NCI-H510A treated with DMSO at 0.1 percent for 48 hours (cell line): Measurements from ENCODE around the gene SH3BP2.
A peak's percentile ranks its signal among the peaks of the same experiment; 100 is the strongest.

Experiments used
- DNase-seq: peaks from one replicate; lab custom pipeline; 2025; lab: John Stamatoyannopoulos, UW

SH3BP2 gene

DNA sequence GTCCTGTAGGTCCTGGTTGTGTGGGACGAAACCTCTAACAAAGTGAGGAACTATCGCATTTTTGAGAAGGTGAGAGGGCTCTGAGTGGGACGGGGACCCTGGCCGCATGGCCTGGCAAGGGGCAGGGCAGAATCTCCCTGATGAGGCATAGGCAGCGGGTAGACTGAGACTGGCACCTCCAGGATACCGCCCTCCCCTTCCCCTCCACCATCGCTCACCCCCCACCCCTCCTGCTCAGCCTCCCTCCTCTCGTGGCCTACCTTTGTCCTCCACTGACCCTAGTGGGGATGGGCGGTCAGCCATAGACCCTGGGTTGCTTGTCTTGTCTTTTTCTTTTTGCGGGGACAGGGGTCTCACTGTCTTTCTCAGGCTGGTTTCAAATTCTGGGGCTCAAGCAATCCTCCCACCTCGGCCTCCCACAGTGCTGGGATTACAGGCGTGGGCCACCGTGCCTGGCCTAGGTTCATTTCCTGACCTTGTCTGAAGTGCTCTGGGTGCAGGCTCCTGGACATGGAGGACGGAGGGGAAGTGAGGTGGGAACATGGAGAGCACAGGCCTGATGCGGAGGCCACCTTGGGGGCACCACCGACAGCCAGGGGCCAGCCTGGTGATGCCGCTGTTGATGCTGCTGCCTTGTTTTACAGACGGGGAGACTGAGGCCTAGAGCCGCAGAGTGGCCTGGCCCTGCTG, 40.2 kb downstream of the SH3BP2 start:
- DNase-seq: no peak

GRCh38 chr4:2833671-2834000, 40.8 kb downstream of the SH3BP2 start:
- DNase-seq: no peak

GRCh38 chr4:2834001-2834921, 41.4 kb downstream of the SH3BP2 start:
- no peak for DNase-seq

DNA sequence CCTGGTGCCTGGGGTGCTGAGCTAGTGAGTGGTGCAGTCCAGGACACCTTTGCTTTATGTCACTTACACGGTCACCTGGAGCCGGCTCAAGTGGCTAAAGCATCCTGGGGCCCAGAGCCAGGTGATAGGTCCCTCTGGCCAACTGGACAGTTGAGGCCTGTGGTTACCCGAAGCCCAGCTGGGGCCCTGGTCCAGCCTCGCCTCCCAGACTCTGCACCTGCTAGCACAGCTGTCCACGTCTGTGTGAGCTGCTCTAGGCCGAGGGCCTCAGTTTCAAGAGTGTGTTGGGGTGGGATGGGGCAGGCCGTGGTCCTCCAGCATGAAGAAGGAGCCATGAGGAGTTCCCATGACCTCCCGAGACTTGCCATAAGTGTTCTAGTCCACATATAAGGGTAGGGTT, 43.1 kb downstream of the SH3BP2 start:
- DNase-seq: no peak

DNA sequence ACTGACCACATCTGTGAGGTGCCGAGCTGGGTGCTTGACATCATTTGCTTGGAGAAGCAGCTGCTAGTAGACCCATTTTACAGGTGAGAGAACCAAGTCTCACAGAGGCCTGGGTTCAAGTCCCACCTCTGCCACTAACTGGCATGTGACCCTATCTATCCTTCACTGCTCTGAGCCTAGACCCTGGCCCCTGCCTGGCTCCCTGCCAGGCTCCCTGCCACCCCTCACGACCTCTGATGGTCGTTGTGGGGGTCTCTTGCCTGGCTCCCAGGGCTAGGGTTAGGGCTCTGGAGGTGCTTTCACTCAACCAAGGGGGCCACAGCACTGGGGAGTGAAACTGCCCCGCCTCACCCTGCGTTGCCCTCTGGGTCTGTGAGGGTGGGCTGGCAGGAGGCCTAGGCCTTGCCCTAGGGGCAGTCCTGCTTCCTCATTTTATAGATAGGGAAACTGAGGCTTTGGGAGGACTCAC, 43.5 kb downstream of the SH3BP2 start:
- DNase-seq: no peak

- no peak for DNase-seq
These were observed 44.4 kb downstream of the SH3BP2 start for GRCh38 chr4:2837110-2837903.

GRCh38 chr4:2837904-2838496, 45.1 kb downstream of the SH3BP2 start:
- no peak for DNase-seq

- DNase-seq: no peak
These were observed 46.2 kb downstream of the SH3BP2 start for GRCh38 chr4:2839060-2839459.

GRCh38 chr4:2842687-2843262, 49.9 kb downstream of the SH3BP2 start:
- DNase-seq: no peak

- DNase-seq: peak; percentile 66
These were observed 50.5 kb downstream of the SH3BP2 start, which contains the start of gene ADD1 for GRCh38 chr4:2843263-2843940. Gene ADD1, plus strand, starts transcription at chr4:2843844. Its CDS starts 32,072 bp downstream, at chr4:2875916.

DNA sequence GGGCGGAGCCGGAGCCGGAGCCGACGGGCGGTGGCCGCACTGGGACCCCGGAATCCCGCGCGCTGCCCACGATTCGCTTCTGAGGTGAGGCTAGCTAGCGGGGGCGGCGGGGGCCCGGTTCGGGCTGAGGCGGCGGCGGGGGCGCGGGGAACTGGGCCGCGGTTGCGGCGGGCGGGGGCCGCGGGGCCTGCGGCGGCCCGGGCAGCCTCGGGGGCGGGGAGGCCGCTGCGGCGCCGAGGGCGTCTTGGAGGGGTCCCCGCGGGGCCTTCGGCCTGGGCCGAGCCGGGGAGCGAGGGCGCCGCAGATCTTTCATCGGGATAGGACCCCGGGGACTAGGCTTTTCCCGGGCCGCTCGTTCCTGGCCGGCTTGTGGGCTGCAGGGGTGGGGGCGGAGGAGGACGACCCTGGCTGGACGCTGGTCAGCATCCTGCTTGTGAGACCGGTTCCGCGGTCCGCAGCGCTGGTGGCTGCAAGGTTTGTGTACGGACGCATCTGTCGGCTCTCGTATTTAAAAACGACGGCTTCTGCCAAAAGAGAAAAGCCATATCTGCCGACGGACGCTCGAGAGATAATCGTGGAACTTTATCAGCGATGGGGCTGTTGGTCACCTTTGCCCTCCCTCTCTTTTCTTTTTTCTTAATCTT, 51.2 kb downstream of the SH3BP2 start:
- no peak for DNase-seq

- DNase-seq: no peak
These were observed 53.3 kb downstream of the SH3BP2 start for GRCh38 chr4:2846172-2846571.

DNA sequence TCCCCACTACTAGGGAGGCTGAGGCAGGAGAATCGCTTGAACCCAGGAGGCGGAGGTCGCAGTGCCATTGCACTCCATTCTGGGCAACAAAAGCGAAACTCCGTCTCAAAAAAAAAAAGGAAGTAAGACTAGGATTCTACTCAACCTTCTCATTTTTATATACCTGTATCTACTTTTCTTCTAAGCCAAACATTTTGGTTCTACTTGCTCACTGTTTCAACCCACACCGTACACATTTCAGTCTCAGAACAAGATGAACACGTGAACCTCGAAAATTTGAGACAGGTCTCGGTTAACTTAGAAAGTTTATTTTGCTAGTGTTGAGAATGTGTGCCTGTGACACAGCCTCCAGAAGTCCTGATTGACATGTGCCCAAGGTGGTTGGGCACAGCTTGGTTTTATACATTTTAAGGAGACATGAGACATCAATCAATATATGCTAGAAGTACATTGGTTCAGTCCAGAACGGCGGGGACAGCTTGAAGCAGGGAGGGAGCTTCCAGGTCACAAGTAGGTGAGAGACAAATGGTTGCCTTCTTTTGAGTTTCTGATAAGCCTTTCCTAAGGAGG, 54.5 kb downstream of the SH3BP2 start:
- DNase-seq: no peak

DNA sequence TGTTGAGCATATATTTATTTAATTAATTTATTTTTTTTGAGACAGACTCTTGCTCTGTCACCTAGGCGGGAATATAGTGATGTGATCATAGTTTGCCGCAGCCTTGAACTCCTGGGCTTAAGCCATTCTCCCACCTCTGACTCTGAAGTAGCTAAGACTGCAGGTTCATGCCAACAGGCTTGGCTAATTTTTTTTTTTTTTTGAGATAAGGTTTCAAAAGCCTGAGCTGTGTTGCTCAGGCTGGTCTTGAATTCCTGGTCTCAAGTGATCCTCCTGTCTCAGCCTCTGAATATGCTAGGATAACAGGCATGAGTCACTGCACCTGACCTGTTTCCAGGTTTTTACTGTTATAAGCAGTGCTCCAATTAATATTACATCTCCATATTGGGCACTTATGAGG, 55.6 kb downstream of the SH3BP2 start:
- DNase-seq: no peak

DNA sequence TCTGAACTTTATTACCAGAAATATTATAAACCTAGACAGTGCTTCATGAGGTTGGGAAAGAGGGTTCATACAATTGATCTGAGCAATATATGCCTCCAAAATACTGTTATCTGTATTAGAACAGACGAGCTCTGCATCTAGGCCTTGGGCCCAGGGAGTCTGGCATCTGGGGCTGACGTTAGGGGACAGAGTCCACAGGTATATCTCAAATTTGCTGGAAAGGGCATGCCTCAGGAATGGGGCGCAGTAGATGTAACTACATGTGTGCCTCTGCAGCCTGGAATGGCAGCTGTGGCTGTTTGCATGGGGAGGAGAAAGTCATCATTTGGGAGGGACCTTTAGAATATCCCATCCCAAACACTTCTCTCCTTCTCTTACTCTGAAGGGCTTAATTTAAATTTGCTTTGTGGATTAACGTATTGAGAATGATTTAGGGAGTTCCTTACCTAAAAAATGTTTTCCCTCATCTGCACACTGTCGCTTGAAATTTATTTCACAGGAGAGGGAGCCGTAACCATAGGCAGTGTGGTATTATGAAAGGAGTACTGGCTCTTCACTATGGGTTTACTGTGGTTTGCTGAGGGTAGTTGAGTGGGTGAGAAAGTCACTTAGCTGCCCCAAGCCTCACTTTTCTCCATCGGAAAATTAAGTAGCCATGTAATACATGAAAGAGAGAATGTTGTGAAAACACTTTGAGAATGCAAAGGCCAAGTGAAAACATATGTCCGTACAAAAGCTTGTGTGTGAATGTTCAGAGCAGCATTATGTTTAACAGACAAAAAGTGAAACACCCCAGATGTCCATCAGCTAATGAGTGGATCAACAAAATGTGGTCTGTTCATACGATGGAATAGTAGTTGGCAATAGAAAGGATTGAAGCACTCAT, 56.6 kb downstream of the SH3BP2 start:
- DNase-seq: no peak

DNA sequence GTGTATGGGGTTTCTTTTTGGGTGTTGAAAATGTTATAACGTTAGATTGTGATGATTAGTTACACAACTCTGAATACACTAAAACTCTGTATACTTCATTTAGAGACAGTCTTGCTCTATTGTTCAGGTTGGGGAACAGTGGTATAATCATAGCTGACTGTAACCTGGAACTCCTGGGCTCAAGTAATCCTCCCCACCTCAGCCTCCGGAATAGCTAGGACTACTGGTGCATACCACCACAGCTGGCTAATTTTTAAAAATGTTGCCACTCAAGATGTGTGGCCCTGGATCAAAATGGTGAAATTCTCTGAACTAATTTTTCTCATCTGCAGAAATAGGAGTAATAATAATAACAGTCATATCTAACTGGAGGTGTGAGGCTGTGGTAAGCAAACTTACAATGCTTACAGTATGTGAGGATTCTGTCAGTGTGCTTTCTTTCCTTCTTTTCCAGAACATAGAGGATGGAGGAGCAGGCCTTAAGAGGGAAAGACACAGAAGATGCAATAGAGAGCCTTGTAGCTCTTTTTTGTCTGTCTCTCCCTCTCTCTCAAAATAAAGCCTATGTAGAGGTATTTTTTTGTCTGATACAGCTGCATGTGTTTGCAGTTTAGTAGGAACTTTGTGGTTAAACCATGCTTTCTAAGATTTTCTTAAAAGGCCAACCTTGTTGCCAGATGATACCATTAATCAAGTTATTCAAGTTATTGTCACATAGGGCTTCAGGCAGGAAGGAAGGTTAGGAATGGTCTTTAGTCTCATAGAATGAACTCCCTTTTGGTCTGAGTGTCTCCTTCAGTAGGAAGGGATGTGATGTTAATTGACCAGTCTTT, 58.3 kb downstream of the SH3BP2 start:
- DNase-seq: no peak

- DNase-seq: no peak
These were observed 59.6 kb downstream of the SH3BP2 start for GRCh38 chr4:2852481-2852921.

GRCh38 chr4:2855584-2855983, 62.7 kb downstream of the SH3BP2 start:
- no peak for DNase-seq
